Right hindlimb (tissue), 1 donor: Measurements from ENCODE around the gene IGFBPL1.
"Not testable (repeated sequence)": the region's sequence is repeated elsewhere in the genome, so short reads cannot be mapped to it uniquely, and the experiment has no call there.

ENCODE experiments used
- DNase-seq: peaks from one replicate; pipeline ENCODE4 v3.0.0-alpha.2; 2018

The IGFBPL1 gene

DNA sequence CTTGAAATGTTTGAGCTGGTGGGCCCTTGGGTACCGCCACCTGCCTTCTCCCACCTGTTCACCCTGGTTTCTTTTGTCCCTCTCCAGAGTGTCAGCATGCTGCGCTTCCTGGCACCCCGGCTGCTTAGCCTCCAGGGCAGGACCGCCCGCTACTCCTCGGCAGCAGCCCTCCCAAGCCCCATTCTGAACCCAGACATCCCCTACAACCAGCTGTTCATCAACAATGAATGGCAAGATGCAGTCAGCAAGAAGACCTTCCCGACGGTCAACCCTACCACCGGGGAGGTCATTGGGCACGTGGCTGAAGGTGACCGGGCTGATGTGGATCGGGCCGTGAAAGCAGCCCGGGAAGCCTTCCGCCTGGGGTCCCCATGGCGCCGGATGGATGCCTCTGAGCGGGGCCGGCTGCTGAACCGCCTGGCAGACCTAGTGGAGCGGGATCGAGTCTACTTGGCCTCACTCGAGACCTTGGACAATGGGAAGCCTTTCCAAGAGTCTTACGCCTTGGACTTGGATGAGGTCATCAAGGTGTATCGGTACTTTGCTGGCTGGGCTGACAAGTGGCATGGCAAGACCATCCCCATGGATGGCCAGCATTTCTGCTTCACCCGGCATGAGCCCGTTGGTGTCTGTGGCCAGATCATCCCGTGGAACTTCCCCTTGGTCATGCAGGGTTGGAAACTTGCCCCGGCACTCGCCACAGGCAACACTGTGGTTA is 28.4 kb downstream of the IGFBPL1 start:
- no peak for DNase-seq

GRCh38 chr9:38394416-38394815 is 29.8 kb downstream of the IGFBPL1 start:
- no peak for DNase-seq

DNA sequence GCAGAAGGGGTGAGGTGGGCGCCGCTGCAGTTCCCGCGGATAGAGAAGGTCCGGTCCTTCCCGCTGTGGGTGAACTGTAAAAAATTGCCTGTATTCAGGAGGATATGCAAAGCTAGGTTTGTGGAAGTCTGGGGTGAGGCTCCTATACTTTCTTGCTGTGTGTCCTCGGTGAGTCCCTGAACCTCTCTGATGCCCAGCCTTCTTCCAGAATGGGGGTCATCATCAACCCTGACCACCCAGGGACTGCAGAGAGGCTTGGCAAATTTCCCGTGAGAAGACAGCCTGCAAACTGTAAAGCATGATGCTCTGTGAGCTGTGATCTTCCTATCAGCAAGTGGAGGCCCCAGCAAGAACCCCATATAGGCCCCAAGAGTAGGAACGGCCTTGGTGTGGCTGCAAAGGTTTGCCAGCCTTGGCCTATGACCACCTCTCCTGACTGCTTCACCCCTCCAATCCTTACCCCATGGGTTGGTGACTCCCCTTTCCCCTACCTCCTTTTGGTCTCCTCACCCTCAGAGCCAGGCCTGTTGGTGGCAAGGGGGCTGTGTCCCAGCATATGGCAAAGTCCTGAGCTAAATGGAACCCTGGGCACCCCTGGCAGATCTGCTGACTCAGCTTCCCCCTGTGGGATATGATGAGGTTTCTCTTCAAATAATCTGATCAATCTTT is 31.0 kb downstream of the IGFBPL1 start:
- no peak for DNase-seq

GRCh38 chr9:38392235-38393127 is 31.8 kb downstream of the IGFBPL1 start, which contains the start of gene ALDH1B1:
Gene ALDH1B1, plus strand, starts transcription at chr9:38392702. Its CDS starts 3,047 bp downstream, at chr9:38395749.
- peak; percentile 90 for DNase-seq

DNA sequence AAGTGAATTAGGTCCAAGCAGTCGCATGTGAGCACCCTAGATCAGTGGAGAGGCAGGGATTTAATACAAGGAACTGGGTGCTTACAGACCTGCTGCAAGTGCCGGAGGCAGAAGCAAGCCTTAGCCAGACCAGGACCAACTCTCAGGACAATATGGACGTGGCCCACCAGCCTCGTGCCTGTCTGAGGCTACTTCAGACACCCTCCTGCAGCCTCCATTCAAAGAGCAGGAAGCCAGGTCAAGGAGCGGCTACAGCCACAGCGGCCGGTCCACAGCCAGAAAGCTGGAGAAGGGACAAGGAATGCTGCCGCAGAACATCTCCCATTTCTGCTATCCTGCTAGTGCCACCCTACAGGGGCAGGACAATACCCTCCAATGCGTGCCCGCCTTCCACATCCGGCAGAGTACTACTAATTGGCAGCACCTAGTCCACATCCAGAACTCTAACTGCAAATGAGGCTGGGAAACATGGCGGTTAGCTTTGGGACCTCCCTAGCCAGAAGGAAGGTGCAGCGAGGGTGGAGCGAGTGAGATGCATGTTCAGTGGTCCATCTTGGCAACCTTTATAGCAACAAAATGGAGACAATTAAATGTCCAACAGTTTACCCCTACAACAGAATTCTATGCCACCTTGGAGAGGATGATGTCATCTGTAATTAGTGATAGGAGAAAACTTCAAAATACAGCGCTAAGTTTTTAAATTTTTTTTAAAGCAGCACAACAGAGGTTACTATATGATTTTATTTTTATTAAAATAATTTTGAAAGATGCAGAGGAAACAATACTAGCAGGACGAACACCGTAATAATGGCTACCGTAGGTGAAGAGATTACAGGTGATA is 32.8 kb downstream of the IGFBPL1 start:
- no peak for DNase-seq

DNA sequence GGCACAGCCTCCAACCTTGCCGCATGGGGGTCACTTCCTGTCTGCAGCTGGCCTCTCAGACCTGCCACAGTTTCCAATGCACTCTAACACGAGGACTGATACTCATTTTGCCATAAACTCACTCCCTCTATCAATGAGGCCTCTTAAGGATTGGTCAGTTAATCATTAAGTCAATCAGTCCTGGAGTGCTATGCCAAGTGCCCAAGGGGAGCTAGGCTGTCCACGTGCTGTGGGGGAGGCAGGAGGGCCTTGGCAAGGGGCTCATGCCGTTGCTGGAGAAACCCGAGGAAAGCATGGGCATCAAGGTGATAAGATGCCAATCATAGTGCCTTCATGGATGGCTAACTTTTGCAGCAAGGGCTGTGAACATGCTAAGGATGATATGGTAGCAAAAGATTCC is 33.4 kb downstream of the IGFBPL1 start:
- DNase-seq = no peak

GRCh38 chr9:38390442-38390841 is 33.8 kb downstream of the IGFBPL1 start:
- no peak for DNase-seq

DNA sequence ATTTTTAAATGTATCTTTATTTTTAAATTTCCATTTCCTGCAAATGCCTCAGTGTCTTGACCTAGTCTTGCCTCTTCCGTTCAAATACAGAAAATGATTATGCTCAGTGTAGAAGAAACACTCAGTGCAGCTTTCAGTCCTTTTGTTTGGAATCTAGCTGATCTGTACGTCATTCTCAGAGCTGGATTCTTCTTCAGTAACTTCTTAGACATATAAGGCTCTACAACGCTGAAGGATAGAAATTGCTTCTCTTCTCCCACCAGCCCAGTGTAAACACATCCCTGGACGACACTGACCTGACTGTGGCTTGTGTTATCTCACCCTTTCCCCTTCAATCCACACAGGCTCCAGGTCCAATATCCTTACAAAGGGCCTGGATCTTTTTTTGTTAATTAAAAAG is 34.9 kb downstream of the IGFBPL1 start:
- DNase-seq = no peak

GRCh38 chr9:38388283-38389223 is 35.7 kb downstream of the IGFBPL1 start:
- no peak for DNase-seq

DNA sequence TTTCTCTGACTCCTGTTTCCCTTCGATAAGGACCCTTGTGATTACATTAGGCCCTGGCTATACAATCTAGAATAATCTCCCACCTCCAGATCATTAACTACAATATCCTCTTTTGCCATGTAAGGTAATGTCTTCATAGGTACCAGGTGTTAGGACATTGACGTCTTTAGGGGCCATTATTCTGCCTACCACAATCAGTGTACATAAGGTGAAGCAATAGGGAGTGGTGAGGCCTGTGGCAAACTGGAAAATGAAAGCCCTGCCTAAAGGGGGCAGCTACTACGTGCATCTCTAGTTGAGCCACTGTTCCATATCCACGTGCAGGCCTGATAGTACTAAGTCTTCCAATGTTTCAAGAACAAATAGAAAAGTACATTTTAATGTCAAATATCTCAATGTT is 36.5 kb downstream of the IGFBPL1 start:
- no peak for DNase-seq

DNA sequence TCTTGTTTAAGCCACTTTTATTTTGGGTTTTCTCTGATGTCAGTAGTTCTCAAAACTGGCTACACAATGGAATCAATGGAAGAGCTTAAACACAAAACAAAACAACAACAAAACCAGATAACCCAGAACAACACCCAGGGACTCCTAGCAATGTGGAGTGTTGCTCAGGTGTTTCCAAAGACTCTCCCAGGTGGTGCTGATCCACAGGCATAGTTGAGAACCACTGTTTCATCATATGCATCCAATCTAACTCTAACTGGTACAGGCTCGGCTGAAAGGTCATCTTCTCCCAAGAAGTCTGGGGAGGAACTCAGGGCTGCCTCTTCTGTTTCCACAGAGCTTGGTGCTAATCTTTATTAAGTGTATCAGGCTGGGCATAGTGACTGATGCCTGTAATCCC is 37.2 kb downstream of the IGFBPL1 start:
- no peak for DNase-seq

DNA sequence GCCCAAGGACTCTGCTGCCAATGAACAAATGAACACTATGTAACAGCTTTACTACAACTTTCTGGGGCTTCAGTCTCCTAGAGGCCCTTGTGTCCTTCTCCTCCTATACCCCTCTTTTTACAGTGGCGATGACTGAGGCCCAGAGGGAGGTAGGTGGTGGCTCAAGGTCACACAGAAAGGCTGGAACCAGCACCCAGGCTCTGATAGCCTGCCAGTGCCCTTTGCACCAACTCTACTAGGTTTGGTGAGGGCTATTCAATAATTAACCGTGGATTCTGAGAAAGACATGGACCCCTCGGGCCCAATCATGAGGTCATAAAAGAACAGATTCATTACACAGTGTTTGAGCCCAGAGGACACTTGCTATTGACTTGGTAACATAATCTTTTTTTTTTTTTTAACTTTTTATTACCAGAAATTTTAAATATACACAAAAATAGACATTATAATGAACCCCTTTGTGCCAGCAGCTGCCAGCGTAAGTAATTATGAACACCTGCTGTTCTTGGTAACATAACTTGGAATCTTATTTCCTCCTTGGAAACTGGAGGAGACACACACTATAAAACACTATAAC is 37.8 kb downstream of the IGFBPL1 start:
- DNase-seq = no peak

DNA sequence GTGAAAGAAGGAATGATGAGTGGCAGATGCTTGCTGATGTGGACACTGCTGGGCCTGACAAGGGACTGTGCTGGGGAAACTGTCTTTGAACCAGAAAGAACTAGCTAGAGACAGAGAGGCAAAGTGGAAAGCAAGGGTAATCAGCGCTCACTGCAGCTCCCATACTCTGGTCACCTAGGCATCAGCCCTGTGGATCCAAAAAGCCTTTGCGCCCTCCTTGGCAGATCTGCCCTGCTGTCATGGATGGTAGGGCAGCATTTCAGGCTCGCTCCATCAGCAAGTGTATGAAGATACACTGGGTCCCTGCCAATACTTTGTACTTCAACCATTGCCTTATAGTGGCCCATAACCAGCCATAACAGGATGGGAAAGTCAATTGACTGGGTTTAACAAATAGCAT is 38.4 kb downstream of the IGFBPL1 start:
- DNase-seq = no peak

- no peak for DNase-seq
Measured at GRCh38 chr9:38384990-38385848, 39.0 kb downstream of the IGFBPL1 start.

- DNase-seq = no peak
Measured at GRCh38 chr9:38382141-38382540, 42.1 kb downstream of the IGFBPL1 start.

DNA sequence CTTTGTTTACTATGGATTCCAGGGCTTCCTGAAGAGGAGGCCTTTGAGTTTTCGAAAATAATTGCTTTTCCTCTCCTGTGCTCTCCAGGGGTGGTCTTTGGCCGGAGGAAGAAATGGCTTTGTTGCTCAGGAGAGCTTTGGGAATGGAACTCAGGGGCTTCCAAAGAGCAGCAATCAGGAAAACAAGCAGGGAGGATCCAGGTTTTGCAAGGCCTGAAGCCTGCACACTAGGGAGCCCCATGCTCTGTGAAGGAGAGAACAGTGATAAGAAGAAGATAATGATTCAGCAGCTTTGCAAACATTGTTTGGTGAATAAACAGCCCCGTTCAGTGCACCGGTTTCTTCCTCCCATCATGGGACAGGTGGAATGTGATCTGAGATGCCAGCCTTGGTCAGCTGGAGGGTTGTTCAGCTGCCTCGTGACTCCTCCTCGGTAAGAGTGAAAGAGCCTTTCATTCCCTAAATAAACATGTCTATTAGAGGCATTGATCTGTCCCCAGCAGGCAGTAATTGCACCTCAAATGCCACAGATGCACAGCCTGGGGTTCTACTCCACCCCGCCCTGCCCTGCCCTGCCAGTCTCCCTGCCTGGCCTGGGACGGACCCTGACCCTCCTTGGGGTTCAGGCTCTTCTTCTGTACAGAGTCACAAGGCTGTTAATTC is 43.3 kb downstream of the IGFBPL1 start:
- DNase-seq = no peak

- no peak for DNase-seq
Measured at GRCh38 chr9:38380230-38380871, 43.9 kb downstream of the IGFBPL1 start.

GRCh38 chr9:38377336-38378083 is 46.7 kb downstream of the IGFBPL1 start:
- DNase-seq = not testable (repeated sequence)
